Heart right ventricle (tissue), 16 donors: ENCODE measurements around the gene LHX6. TPM values are rescaled to one million over a fixed set of nuclear protein-coding genes. Genes with fewer than 3 reads are reported as not detected.

Experiments
- ATAC-seq, 8 donors: fragments of 200-7000 bp; cut with Tn5 transposase; one replicate each; pipeline ENCODE4 v1.9.1; 2020; ENCODE audit warnings: mild to moderate bottlenecking in 8 of 8, moderate library complexity in 8 of 8, moderate number of reproducible peaks in 1 of 8
- DNase-seq, 2 donors: peaks; one replicate each; pipeline ENCODE4 v3.0.0-alpha.2; 2020
- H3K27ac ChIP-seq, 10 donors: fragments of 200-600 bp; sonication (generic) in 2 of 10; one replicate each; pipeline versions ENCODE4 v1.5.0 to v1.8.0; 2020 to 2022; ENCODE audit warnings: mild to moderate bottlenecking in 3 of 10
- H3K27me3 ChIP-seq, 7 donors: fragments of 200-600 bp; one replicate each; pipeline ENCODE4 v1.8.0; 2021 to 2022; ENCODE audit warnings: mild to moderate bottlenecking in 2 of 7
- H3K36me3 ChIP-seq, 9 donors: fragments of 200-600 bp; sonication (generic) in 1 of 9; one replicate each; pipeline versions ENCODE4 v1.5.0 to v1.8.0; 2020 to 2022; ENCODE audit warnings: mild to moderate bottlenecking in 2 of 9
- H3K4me1 ChIP-seq, 9 donors: fragments of 200-600 bp; sonication (generic) in 1 of 9; one replicate each; pipeline versions ENCODE4 v1.5.0 to v1.8.0; 2020 to 2022; ENCODE audit warnings: mild to moderate bottlenecking in 4 of 9
- H3K4me3 ChIP-seq, 10 donors: fragments of 200-600 bp; sonication (generic) in 2 of 10; one replicate each; pipeline versions ENCODE4 v1.5.0 to v1.8.0; 2020 to 2022; ENCODE audit warnings: mild to moderate bottlenecking in 7 of 10, moderate library complexity in 2 of 10
- H3K9me3 ChIP-seq, 11 donors: fragments of 200-600 bp in 10 of 11; sonication (generic) in 2 of 11; one replicate each; pipeline versions ENCODE4 v1.5.0 to v1.8.0; 2013 to 2022; ENCODE audit warnings: mild to moderate bottlenecking in 2 of 11, control low read depth in 1 of 11, moderate library complexity in 1 of 11
- WGBS, 2 donors: extraction: QIAGEN DNeasy Blood & Tissue Kit; methylation state at CpG; one replicate each; pipeline ENCODE4 v1.1.7; 2013; ENCODE audit warnings: inconsistent platforms in 1 of 2; 5-methylcytosine and 5-hydroxymethylcytosine counted together
- intact Hi-C, 10 donors: fragments of 100-400 bp; cut with DNase I; formaldehyde crosslinking; loops; one replicate each; pipeline versions ENCODE4 v1.11.1 to v1.14.2; 2022
- polyA plus RNA-seq, 2 donors: library from polyadenylated mRNA; stranded (reverse); fragments of 200-250 nt; gene quantifications; one replicate each; pipeline ENCODE4 v1.2.3, GENCODE V29; 2013
- total RNA-seq, 10 donors: library from RNA; stranded (reverse); fragmentation: NEBNext Ultra II Directional in 3 of 10; extraction: Animal tissue kit (Norgen Biotek cat#: 25700) in 3 of 10; gene quantifications; one replicate each; pipeline versions ENCODE4 v1.2.1 to v1.2.4, GENCODE V29; 2021 to 2023
- TF ChIP-seq, protein P1 (sequence below), 9 donors: fragments of 200-600 bp; sonication (generic) in 2 of 9; IDR thresholded peaks; one replicate each; pipeline versions ENCODE4 v1.5.0 to v1.8.0; 2021 to 2022; ENCODE audit warnings: antibody characterized with exemption in 9 of 9, mild to moderate bottlenecking in 5 of 9, moderate library complexity in 1 of 9
- donor health status: Arrhythmogenic right ventricular cardiomyopathy.
- donor health status: ischemic (EF 13 %, LVEDD 7.1; RV severe dilation, severe dysfunction).
- donor health status: healthy with polysubstance abuse.
- donor health status: DM: no; HTN: yes; CAD: no.
- donor health status: DM: no; HTN: no; CAD: no.
- donor health status: ischemic (EF 25% LVEDD 6.9; RV normal size, moderate dysfunction).
- donor health status: ischemic (EF 25% LVEDD 5.7; RV mildly dilated, moderate dysfunction).
- donor health status: healthy.
- donor health status: DM: yes; HTN: yes; CAD: no.
- donor health status: Ischemic cardiomyopathy.
- donor health status: ischemic (EF 35%, LVEDD 5.7; RV mildly dilated, moderate dysfunction).
- donor health status: nonischemic (EF 11% LVEDD 7.7; RV severe dilation, severe dysfunction).
- donor health status: DM: yes; HTN: yes; CAD: no.
- donor health status: PGD.
- donor health status: ischemic (EF 29% LVEDD 5.4; RV normal size, mild dysfunction).
- donor health status: nonischemic (EF 23%, LVEDD 6.1; RV moderate dilation, normal function).

LHX6 gene
- total and polyA plus RNA-seq, 12 donors, result 1.9 to 9.4 (median 5.9) TPM

DNA sequence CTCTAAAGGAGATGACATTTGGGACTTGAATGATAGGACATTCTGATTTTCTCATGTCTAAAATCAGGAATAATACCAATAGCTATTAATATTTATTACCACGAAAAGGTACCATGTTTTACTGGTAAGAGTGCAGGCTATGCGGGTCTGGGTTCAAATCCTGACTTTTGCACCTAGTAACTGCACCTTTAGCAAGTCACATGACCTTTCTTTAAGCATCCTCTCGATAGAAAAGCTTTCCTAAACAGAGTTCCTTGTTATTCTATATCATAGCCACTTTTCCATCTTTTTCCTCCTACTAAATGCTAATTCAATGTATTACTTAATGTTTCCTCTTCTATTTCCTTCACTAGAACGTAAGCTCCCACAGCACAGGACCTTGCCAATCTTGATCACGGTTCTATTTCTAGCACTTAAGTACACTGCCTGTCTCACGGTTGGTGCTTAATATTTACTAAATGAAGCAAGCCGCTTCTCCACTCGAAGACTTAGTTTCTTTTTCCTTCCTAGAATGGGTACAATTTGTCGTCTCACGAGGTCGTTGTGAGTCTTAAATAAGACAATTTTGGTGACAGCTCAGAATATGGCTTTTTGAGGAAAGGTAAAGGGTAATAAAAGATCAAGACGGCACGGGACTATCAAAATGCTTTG is 35.1 kb upstream of the LHX6 start:
- intact Hi-C loops, result loop anchor here in 6 of 10 donors (5.0 to 10.0 kb wide), 8 partner anchors 43 to 139 kb away; partner anchors contain the start of genes MORN5 (in 2 of the 6) and NDUFA8 (in 2 of the 6)
- TF ChIP-seq, protein P1, sequence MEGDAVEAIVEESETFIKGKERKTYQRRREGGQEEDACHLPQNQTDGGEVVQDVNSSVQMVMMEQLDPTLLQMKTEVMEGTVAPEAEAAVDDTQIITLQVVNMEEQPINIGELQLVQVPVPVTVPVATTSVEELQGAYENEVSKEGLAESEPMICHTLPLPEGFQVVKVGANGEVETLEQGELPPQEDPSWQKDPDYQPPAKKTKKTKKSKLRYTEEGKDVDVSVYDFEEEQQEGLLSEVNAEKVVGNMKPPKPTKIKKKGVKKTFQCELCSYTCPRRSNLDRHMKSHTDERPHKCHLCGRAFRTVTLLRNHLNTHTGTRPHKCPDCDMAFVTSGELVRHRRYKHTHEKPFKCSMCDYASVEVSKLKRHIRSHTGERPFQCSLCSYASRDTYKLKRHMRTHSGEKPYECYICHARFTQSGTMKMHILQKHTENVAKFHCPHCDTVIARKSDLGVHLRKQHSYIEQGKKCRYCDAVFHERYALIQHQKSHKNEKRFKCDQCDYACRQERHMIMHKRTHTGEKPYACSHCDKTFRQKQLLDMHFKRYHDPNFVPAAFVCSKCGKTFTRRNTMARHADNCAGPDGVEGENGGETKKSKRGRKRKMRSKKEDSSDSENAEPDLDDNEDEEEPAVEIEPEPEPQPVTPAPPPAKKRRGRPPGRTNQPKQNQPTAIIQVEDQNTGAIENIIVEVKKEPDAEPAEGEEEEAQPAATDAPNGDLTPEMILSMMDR (IDR thresholded peaks at IDR 0.05), result no peak
- Histone ChIP-seq H3K4me1 (peaks cover 5 to 80% (median 52%) of the 10 kb centered on the region in 9 donors), H3K4me3 (peak overlapping the region; percentile 38 to 87 (median 68)), H3K9me3 (no peaks in the 10 kb centered on the region), H3K36me3 (peaks cover 0 to 35% (median 3%) of the 10 kb centered on the region in 9 donors), H3K27ac (peak overlapping the region; percentile 46 to 98 (median 94)), H3K27me3 (no peaks in the 10 kb centered on the region)
- DNase-seq, result no peak
- 10 to 11% methylated on average over 13 of the region's 13 CpGs for WGBS, 2 donors
- ATAC-seq, result peak in 6 of 8 donors; percentile 29 to 56 (median 38)

DNA sequence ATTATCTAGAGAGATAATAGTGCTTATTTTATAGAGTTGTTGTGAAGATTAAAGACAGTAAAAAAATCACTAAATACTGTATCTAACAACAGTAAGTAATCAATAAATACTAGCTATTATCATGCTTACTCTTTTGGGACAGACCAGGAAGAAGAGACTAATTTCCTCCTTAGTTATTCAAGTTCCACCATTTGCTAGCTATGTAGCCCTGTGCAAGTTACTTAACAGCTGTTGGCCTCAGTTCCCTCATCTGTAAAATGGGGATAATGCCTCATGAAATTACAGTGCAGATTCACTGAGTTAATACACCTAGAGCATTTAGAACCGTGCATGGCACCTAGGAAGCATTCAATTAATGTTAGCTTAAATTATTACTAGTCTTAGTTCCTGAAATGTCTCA is 33.3 kb upstream of the LHX6 start:
- WGBS, 2 donors, result 91 to 93% methylated on average over 1 of the region's 1 CpG
- peak overlapping the region in 6 of 10 donors; percentile 3 to 96 (median 33) for H3K27ac ChIP-seq
- peaks cover 5 to 74% (median 47%) of the 10 kb centered on the region in 9 donors for H3K4me1 ChIP-seq
- H3K4me3 ChIP-seq, result no peak overlapping the region
- no peak for DNase-seq
- H3K27me3 ChIP-seq, result no peaks in the 10 kb centered on the region
- H3K36me3 ChIP-seq, result peaks cover 0 to 52% (median 12%) of the 10 kb centered on the region in 9 donors
- TF ChIP-seq, protein P1 (IDR thresholded peaks at IDR 0.05), result no peak
- H3K9me3 ChIP-seq, result no peaks in the 10 kb centered on the region
- ATAC-seq, result no peak
- intact Hi-C loops, result loop anchor here in 6 of 10 donors (5.0 to 10.0 kb wide), 8 partner anchors 45 to 137 kb away; partner anchors contain the start of genes MORN5 (in 2 of the 6) and NDUFA8 (in 2 of the 6)

DNA sequence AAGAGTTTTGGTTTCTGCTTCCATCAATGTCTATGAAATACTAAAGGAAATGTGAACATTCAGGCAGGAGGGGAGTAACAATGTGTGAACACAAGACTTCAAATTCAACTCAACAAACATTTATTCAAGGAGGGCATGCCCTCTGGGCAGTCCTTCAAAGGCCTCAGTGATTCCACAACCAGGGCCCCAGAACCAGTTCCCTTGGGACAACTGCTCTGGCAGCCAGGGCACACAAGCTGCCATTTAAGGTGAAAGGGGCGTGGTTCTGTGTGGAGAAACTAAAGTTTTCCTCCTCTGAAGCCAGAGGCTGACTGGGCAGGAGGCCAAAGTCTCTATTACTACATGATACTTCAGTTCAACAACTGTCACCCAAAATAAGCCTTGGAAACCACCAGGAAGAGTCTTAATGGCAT is 32.7 kb upstream of the LHX6 start:
- no peaks in the 10 kb centered on the region for H3K9me3 ChIP-seq
- intact Hi-C loops, result loop anchor here in 6 of 10 donors (5.0 to 10.0 kb wide), 8 partner anchors 46 to 137 kb away; partner anchors contain the start of genes MORN5 (in 2 of the 6) and NDUFA8 (in 2 of the 6)
- no peak overlapping the region for H3K4me3 ChIP-seq
- DNase-seq (peak; percentile 61 to 86), ATAC-seq (peak in 6 of 8 donors; percentile 10 to 47 (median 26))
- no peaks in the 10 kb centered on the region for H3K27me3 ChIP-seq
- peaks cover 5 to 70% (median 45%) of the 10 kb centered on the region in 9 donors for H3K4me1 ChIP-seq
- 50 to 64% methylated on average over 1 of the region's 1 CpG for WGBS, 2 donors
- TF ChIP-seq, protein P1 (IDR thresholded peaks at IDR 0.05), result no peak
- peaks cover 0 to 57% (median 12%) of the 10 kb centered on the region in 9 donors for H3K36me3 ChIP-seq
- peak overlapping the region in 6 of 10 donors; percentile 3 to 96 (median 33) for H3K27ac ChIP-seq

DNA sequence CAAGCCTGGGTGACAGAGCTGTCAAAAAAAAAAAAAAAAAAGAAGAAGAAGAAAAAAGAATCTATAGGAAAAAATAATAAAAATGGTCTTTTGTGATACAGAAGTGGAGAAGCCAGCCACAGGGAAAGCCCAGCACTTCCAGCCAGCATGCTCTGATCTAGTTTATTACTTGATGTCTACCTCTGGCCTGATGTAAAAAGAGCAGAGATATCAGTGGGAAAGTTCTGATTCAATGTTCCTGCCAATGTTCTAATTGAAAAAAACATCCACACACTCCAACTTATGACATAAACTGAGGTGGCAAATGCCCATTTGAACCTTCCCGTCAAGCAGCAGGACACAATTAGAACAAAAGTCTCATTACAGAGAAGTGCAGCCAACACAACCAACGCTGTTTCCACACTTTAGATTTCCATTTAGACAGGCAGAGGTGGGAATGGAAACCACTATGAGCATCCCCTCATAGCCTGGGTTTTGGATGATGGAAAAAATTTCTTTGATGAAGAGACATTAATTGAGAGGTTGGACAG is 30.2 kb upstream of the LHX6 start:
- Histone ChIP-seq H3K27me3 (no peaks in the 10 kb centered on the region), H3K36me3 (peaks cover 0 to 82% (median 15%) of the 10 kb centered on the region in 9 donors), H3K27ac (peak overlapping the region in 2 of 10 donors; percentile 32 to 36), H3K4me1 (peaks cover 5 to 64% (median 38%) of the 10 kb centered on the region in 9 donors), H3K9me3 (no peaks in the 10 kb centered on the region), H3K4me3 (no peak overlapping the region)
- ATAC-seq, result peak in 3 of 8 donors; percentile 43 to 72 (median 67)
- TF ChIP-seq, protein P1 (IDR thresholded peaks at IDR 0.05), result no peak
- intact Hi-C loops, result no loop called here
- WGBS, 2 donors, result 54 to 73% methylated on average over 2 of the region's 2 CpGs
- DNase-seq, result no peak
